SK-N-MC (cell line): ENCODE results near the gene SEC23B.

Source experiments
- EZH2 ChIP-seq: fragments of 200-600 bp; sonication (generic); IDR thresholded peaks from one replicate; pipeline ENCODE4 v1.6.1; 2017; ENCODE audit warnings: antibody characterized with exemption
- POLR2AphosphoS5 ChIP-seq: IDR thresholded peaks from 2 replicates; pipeline ENCODE4 v1.6.1; 2012; ENCODE audit warnings: mild to moderate bottlenecking, low read depth, low read length, borderline replicate concordance

DNA sequence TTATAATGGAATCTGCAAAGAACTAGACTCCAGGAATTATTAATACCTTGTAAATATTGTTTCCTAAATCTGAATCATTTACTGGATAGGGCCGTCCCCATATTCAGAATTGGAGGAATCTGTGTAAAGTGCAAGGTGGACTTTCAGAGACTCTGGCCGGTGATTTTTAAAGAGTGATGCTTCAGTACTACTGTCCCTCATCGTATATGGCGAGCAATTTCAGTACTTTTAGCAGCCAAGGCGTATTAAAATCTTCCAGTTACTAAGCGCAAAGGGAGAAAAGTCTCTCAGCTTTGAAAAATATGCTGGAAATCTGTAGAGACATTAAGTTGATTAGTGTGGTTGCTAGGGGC, 60.0 kb downstream of the SEC23B start:
- TF ChIP-seq EZH2 (no peak), POLR2AphosphoS5 (no peak)
